Stimulated activated CD4-positive, alpha-beta T cell treated with anti-CD3 and anti-CD28 coated beads, TNF-alpha, amount 100 ng/mL, for 4 hours (primary cell): ENCODE measurements around the gene MAP1B.

Source experiments
- DNase-seq, 3 experiments: peaks; one replicate each; pipeline ENCODE4 v3.0.0-alpha.2; 2020; ENCODE audit warnings: low read depth in 3 of 3

The MAP1B gene

GRCh38 chr5:72096602-72097188, 10.6 kb upstream of the MAP1B start:
- no peak for DNase-seq

DNA sequence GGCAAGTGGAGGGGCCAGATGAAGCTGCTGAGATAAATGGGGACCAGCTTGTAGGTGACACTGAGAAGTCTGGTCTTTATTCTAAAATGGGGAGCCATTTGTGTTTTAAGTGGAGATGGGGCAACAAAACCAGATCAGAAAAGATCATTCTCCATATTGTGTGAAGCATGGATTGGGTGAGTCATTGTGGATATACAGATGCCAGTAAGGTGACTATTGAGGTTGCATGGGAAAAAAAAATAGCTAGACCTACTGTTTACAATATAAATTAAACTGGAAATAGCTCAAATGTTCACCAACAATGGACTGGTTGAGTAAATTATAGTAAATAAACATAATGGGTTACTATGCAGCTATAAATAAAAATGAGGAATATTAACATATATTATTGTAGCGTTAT, 5.4 kb upstream of the MAP1B start:
- no peak for DNase-seq

GRCh38 chr5:72106817-72107130, 501 bp upstream of the MAP1B start:
- DNase-seq, result no peak

GRCh38 chr5:72107901-72108201, 576 bp downstream of the MAP1B start:
- no peak for DNase-seq

GRCh38 chr5:72108202-72109061, 1.2 kb downstream of the MAP1B start:
- DNase-seq, result no peak

DNA sequence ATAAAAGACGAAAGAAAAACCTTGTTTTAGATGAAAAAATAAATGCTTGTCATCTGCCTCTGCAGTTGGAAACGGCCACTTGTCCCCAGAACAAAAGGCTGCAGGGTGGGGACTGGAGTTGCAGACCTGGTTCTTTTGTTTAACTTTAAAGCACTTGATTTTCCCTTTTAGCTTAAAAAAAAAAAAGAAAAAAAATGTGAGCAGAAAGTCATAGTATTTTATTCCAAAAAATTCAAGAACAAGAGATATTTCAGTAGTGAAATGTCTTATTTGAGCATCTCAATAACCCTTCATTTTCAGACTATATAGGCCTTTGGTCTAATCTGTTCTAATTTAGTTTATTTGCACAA, 1.8 kb downstream of the MAP1B start:
- DNase-seq, result no peak

DNA sequence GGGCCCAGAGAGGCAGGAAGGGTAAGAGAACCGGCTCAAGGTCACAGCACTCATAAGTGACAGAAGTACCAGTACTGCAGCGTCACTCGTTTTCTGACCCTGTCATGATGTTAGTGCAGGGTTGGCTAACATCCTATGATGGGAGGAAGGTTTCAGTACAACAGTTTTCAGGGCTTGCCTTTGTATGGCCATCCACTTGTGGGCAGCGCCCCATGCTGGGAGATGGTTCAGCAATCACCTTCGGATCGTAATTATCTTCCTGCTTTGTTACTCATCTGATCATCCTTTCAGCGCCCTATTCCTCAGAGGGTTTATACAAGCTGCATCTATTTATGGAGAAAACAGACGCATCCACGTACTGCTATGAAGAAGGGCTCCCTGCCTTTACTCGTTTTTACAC, 2.4 kb downstream of the MAP1B start:
- no peak for DNase-seq

- no peak for DNase-seq
Observed at GRCh38 chr5:72110394-72111013, 3.2 kb downstream of the MAP1B start.

GRCh38 chr5:72112389-72112788, 5.1 kb downstream of the MAP1B start:
- no peak for DNase-seq

- no peak for DNase-seq
Observed at GRCh38 chr5:72114629-72115028, 7.4 kb downstream of the MAP1B start.

- DNase-seq, result no peak
Observed at GRCh38 chr5:72115296-72115695, 8.0 kb downstream of the MAP1B start.

DNA sequence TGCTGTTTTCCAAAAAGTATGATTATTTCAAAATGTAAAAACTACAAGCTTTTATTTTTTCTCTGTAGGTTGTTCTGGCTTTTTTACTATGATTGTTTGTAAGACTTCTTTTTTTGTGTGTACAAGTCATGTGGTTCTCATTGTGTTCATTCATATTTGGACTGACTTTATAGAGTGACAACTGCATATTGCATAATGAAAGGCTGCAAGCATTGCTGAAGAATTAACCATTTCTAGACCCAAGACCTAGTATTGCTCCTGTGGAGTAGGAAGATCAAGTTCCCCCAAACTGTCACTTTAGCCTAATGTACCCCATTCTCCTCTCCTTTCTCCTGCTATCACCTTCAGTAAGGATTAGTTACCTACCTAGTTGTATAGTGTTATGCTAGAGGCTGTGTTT, 10.0 kb downstream of the MAP1B start:
- DNase-seq, result no peak

DNA sequence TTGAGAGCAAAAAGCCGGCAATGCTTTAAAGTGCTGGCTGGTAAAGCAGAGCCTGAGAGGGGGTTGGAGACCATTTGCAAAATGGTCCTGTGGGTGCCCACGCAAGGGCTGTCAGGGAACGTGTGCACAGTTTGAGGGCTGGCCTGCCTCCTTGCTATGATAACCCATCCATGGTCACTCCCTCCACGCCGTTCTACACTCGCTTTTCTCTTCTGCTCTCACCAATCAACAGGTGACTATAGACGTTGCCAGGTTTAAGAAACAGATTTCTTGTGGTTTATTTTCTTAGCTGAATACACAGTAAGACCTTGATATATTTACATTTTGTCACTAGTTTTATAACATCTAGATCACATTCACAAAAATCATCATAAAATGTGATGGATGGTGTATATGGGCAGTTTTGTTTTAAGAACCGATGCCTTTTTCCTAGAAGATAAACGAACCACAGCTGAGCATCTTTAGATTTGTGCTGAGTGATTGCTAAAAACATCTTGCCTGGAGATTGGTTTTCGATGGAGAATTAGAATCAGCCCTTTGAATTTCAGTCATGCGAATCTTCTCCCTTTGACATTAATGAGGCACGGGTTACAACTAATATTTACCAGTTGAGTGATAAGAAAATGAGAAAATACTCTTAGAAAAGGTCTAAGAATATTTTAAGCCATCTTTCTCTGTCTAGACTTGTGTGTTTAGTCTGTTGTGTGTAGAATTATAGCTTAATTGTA, 13.9 kb downstream of the MAP1B start:
- DNase-seq, result no peak

GRCh38 chr5:72121780-72122445, 14.6 kb downstream of the MAP1B start:
- DNase-seq, result no peak

DNA sequence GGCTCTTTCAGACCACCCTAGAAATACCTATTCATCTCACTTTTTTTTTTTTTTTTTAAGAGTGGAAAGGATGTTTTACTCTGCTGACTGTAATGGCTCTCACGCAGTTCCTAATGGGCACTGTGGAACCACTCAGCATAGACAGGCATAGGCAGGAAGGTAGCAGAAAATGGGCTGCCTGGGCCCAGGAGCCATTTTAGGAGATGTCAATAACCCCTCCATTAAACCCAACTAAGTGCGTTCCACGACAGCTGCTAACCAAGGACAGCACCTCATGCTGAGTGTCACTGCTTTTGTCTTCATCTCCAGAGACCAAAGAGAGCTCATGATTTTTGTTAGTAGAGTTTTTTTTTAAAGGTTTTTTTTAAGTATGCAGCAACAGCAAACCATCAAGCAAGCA, 15.3 kb downstream of the MAP1B start:
- DNase-seq, result no peak

DNA sequence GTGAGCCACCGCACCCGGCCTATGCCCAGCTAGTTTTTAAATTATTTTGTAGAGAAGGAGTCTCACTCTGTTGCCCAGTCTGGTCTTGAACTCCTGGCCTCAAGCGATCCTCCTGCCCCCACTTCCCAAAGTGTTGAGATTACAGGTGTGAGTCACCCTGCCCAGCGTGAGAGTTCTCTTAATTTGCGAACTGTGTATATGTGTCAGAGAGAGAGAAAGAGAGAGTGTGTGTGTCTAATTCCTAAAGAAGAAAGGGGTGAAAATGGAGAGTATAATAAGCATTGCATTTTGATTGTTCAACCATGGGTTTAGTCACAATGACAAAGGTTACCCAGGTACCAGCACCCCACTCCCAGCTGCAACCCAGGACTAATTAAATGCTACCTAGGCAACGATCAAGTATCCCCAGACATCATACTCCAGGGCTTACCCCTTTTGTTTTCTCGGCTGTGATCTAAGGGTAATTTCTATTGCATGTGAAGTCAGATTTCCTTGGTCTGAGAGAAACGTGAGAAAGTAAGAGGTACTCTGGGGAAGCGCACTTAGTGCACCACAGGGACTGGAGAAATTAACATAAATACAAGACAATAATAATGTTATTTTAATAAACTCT, 16.6 kb downstream of the MAP1B start:
- DNase-seq, result no peak

DNA sequence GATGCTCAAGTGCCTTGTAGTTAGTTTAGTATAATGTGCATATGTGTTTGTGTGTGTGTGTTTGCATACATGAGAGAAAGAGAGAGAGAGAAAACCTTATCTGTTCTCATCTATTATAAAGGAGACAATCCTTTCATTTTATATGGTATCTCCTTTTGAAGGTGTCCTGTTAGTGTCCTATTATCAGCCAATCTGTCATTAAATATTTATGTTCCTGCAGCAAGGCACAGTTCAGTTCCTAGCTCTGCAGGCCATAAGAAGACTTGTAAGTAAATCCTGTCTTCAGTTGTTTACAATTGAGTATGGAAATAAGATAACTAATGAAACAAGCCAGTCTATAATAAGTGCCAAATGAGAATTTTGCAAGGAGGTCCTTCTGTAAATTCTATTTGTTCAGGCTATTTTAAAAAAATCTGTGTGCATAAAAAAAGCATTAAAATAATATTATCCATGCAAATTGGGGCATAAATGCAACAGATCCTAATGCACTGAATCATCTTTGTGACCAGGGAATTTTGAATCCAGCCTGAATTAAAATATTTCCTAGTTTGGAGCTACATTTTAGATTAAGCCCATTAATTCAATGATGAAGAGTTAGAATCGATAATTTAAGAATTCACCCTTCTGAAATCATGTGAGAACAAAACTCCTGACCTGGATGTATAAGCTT, 18.1 kb downstream of the MAP1B start:
- no peak for DNase-seq

DNA sequence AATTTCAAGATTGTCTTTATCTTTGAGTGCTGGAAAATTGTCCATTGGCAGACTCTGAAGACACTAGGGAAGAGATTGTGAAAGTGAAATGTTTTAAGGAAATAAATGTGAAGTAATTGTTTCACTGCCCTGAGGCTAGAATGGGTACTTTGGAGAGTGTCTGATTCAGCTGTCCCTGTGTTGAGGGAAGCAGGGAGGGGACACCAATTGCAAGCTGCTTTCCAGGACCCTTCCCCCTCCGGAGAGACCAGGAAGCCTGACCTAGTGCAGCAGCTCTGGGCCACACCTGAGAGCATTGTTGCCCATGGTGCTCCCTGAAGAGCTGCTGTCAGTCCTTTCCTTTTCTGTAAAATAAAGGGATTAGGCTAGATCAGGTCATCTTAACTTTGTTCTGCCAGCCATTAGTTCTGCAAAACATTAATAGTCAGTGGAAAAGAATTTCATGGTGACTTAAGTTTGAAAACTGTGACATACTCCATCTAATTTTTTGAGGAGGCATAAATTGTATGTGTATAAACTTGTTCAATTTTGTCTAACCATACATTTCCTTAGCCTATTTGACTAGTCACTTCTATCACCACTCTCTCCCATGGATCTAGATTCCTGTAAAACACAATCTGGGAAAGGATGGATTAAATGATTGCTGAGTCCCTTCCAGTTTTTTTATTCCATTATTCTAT, 18.8 kb downstream of the MAP1B start:
- DNase-seq, result no peak

DNA sequence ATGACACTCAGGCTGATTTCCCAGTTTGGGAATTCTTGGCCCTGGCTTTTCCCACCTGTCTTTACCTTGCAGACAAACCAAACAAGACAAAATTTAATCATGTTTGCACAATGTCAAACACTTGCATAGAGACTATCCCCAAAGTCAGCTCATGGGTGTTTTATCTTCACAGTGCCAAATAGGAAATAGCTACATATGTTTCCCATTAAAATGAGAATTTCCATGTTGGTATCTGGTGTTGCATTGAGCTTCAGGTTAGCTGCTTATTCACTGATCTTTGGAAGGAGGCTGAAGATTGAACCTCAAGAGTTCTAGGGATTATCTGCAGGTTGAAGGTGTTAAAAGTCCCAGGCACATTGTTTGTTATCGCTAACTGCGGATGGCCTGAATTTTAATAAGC, 19.5 kb downstream of the MAP1B start:
- no peak for DNase-seq

DNA sequence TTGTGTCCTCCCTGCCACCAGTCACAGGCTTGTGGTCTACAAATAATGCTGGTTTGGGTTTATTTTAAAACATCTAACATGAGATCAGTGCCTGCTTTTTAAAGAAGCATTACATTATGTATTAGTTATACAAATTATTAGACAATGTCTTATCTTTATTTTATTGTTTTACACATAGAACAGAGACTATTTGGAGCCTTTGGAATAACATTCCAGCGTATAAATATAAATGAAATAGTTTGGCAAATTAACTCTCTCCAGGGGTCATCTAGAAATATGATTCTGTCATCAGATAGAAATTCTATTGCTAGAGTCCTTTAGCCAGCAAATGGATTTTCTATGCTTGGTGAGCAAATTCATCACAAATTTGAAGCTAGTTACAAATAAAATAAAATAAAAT, 22.4 kb downstream of the MAP1B start:
- DNase-seq, result no peak

- DNase-seq, result no peak
Observed at GRCh38 chr5:72130351-72130761, 23.1 kb downstream of the MAP1B start.
